Keratinocyte (primary cell): ENCODE data around the gene S100A11. TPM values are rescaled to one million over a fixed set of nuclear protein-coding genes. Genes with fewer than 3 reads are reported as not detected.
A peak's percentile ranks its signal among the peaks of the same experiment; 100 is the strongest.

Experiments
- DNase-seq: peaks from one replicate; pipeline ENCODE4 v3.0.0-alpha.2; 2011; ENCODE audit warnings: low read depth, missing footprints, low spot score
- FAIRE-seq: peaks from 2 replicates; lab custom pipeline; 2011; peaks lifted over from hg19 to GRCh38; lab: Jason Lieb, UNC
- H2AFZ ChIP-seq: 2 replicates; pipeline ENCODE4 v1.6.0; 2012; ENCODE audit warnings: low read length, control low read depth, inconsistent platforms; ENCODE audit not compliant: control insufficient read depth
- H3K27ac ChIP-seq: 2 replicates; pipeline ENCODE4 v1.5.1; 2011; ENCODE audit warnings: low read length; ENCODE audit not compliant: control insufficient read depth, insufficient read depth
- H3K27me3 ChIP-seq: 3 replicates; pipeline ENCODE4 v1.6.0; 2011; ENCODE audit warnings: low read length; ENCODE audit not compliant: control insufficient read depth, insufficient read depth; ENCODE audit errors: extremely low read depth
- H3K36me3 ChIP-seq, 2 experiments: 2 replicates in 1 of 2; 3 replicates in 1 of 2; pipeline ENCODE4 v1.5.1; 2011; ENCODE audit warnings: low read length in 2 of 2, mild to moderate bottlenecking in 1 of 2; ENCODE audit not compliant: control insufficient read depth in 2 of 2, insufficient read depth in 2 of 2; ENCODE audit errors: extremely low read depth in 1 of 2
- H3K4me1 ChIP-seq: 3 replicates; pipeline ENCODE4 v1.5.1; 2011; ENCODE audit warnings: low read length; ENCODE audit not compliant: control insufficient read depth, insufficient read depth; ENCODE audit errors: extremely low read depth
- H3K4me2 ChIP-seq: 3 replicates; pipeline ENCODE4 v1.6.0; 2011; ENCODE audit warnings: low read depth, low read length; ENCODE audit not compliant: control insufficient read depth, insufficient read depth; ENCODE audit errors: extremely low read depth
- H3K4me3 ChIP-seq, 3 experiments: fragments of 200-600 bp in 1 of 3; sonication (generic) in 1 of 3; 2 replicates in 2 of 3; 3 replicates in 1 of 3; pipeline ENCODE4 v1.5.1; 2011 to 2016; ENCODE audit warnings: low read length in 3 of 3, mild to moderate bottlenecking in 3 of 3, control low read depth in 2 of 3, inconsistent platforms in 1 of 3, low read depth in 1 of 3, mixed read lengths in 1 of 3, mixed run types in 1 of 3, moderate library complexity in 1 of 3; ENCODE audit not compliant: control insufficient read depth in 2 of 3, insufficient read depth in 2 of 3; ENCODE audit errors: extremely low read depth in 1 of 3
- H3K79me2 ChIP-seq: 2 replicates; pipeline ENCODE4 v1.6.0; 2012; ENCODE audit warnings: low read length; ENCODE audit not compliant: control insufficient read depth, insufficient read depth
- H3K9ac ChIP-seq: 3 replicates; pipeline ENCODE4 v1.6.0; 2011; ENCODE audit warnings: low read length; ENCODE audit not compliant: control insufficient read depth, insufficient read depth; ENCODE audit errors: extremely low read depth
- H3K9me1 ChIP-seq: 3 replicates; pipeline ENCODE4 v1.6.0; 2011; ENCODE audit warnings: low read length; ENCODE audit not compliant: control insufficient read depth, insufficient read depth; ENCODE audit errors: extremely low read depth
- H3K9me3 ChIP-seq: 2 replicates; pipeline ENCODE4 v1.5.1; 2012; ENCODE audit warnings: low read depth, low read length; ENCODE audit not compliant: control insufficient read depth
- H4K20me1 ChIP-seq: 3 replicates; pipeline ENCODE4 v1.6.0; 2011; ENCODE audit warnings: low read length; ENCODE audit not compliant: control insufficient read depth, insufficient read depth; ENCODE audit errors: extremely low read depth
- EZH2 ChIP-seq: IDR thresholded peaks from one replicate; pipeline ENCODE4 v1.6.1; 2012; ENCODE audit warnings: inconsistent platforms, mild to moderate bottlenecking, low read length, moderate library complexity
- dilution Hi-C: fragments of 300-500 bp; cut with MboI; formaldehyde crosslinking; loops from one replicate; pipeline ENCODE4 v1.7.0; 2020; ENCODE audit warnings: low sequenced_read_pairs; ENCODE audit not compliant: extremely low pct_ligation_motif_present
- polyA plus RNA-seq, 5 experiments: library from polyadenylated mRNA; depleted of rRNA in 3 of 5; stranded (reverse) in 3 of 5; stranded (forward) in 1 of 5; unstranded in 1 of 5; fragments of >200 nt; gene quantifications; 1 replicate in 1 of 5; 2 replicates in 3 of 5; 3 replicates in 1 of 5; pipeline versions ENCODE4 v1.2.1 to v1.2.3, GENCODE V29; 2011 to 2012; ENCODE audit warnings: missing spikeins in 2 of 5, low read depth in 1 of 5, low replicate concordance in 1 of 5
- TF ChIP-seq, protein P1 (sequence below), 3 experiments: IDR thresholded peaks in 1 of 3; conservative IDR thresholded peaks in 1 of 3; optimal IDR thresholded peaks in 1 of 3; 2 replicates in 2 of 3; 3 replicates in 1 of 3; pipeline versions ENCODE3 to v1.5.1; 2011; ENCODE audit warnings: low read length in 3 of 3, mild to moderate bottlenecking in 3 of 3, moderate library complexity in 2 of 3, control low read depth in 1 of 3, inconsistent platforms in 1 of 3; ENCODE audit not compliant: insufficient read depth in 2 of 3; ENCODE audit errors: extremely low read depth in 1 of 3

The S100A11 gene
- polyA plus RNA-seq, 1 donor (not counting 4 experiments of a cell fraction or from before 2014, with no cell fraction given) = 3,230 TPM

DNA sequence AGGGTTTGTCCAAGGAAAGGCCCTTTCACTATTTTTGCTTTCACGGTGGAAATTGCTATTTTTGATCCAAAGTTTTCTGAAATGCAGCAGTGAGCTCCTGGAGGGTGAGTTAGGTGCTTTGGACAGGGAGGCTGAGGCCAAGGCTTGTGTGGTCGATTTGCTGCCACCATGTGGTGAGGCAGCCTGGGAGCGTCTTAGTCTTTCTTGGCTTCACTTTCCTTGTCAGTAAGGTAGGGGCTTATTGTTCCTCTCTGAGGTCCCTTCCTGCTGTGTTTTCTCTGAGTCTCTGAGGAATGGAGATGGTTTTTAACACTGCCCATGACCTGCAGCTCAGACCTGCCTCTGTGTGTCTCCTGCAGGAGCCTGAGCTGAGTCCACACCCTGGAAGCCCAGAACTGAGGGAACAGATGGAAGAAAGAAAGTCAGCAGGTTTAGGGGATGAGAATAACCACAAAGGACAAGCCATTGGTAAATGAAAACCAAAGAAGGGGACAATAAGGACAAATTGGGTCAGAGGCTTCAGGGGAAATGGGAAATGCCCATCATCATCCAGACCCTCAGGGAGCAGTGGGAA lies 23.1 kb downstream of the S100A11 start:
- H4K20me1 ChIP-seq = no peaks in the 10 kb centered on the region
- H3K27ac ChIP-seq = no peak overlapping the region
- no peaks in the 10 kb centered on the region for H3K27me3 ChIP-seq
- H3K4me2 ChIP-seq = no peak overlapping the region
- peak overlapping the region; percentile 64 for H2AFZ ChIP-seq
- H3K9ac ChIP-seq = no peak overlapping the region
- no peaks in the 10 kb centered on the region for H3K79me2 ChIP-seq
- H3K4me1 ChIP-seq = peaks cover 19% of the 10 kb centered on the region
- H3K4me3 ChIP-seq = no peak overlapping the region
- no peaks in the 10 kb centered on the region for H3K9me3 ChIP-seq
- no peak for TF ChIP-seq EZH2
- TF ChIP-seq, protein P1, sequence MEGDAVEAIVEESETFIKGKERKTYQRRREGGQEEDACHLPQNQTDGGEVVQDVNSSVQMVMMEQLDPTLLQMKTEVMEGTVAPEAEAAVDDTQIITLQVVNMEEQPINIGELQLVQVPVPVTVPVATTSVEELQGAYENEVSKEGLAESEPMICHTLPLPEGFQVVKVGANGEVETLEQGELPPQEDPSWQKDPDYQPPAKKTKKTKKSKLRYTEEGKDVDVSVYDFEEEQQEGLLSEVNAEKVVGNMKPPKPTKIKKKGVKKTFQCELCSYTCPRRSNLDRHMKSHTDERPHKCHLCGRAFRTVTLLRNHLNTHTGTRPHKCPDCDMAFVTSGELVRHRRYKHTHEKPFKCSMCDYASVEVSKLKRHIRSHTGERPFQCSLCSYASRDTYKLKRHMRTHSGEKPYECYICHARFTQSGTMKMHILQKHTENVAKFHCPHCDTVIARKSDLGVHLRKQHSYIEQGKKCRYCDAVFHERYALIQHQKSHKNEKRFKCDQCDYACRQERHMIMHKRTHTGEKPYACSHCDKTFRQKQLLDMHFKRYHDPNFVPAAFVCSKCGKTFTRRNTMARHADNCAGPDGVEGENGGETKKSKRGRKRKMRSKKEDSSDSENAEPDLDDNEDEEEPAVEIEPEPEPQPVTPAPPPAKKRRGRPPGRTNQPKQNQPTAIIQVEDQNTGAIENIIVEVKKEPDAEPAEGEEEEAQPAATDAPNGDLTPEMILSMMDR (optimal IDR thresholded peaks at IDR 0.05 in 1 of 3, IDR thresholded peaks at IDR 0.05 in 1 of 3, conservative IDR thresholded peaks at IDR 0.05 in 1 of 3; ENCODE audit: extremely low read depth in 1 of 3, insufficient read depth in 2 of 3, low read length in 3 of 3) = peak; percentile 86 to 92 (median 89)
- dilution Hi-C loops = no loop called here
- no peaks in the 10 kb centered on the region for H3K9me1 ChIP-seq
- peaks cover 0 to 1% of the 10 kb centered on the region in 2 experiments for H3K36me3 ChIP-seq
- FAIRE-seq (peak; percentile 76), DNase-seq (no peak)

DNA sequence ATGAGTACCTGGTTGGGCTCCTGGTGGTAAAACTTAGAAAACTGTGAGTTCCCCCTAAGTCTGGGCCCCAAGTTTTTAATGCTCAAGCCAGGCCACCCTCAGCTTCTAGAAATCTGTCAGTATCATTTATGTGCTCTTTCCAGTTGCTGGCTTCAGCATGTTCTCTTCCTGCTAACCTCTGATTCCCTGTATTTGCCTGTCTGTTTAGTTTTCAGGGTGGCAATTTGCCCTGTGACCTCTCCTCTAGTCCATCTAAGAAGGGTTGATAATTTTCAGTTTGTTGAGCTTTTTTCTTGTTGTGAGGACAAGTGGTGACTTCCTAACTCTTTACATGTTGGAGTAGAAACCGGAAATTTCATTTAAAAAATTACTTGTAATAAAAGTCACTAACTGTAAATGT lies 27.1 kb downstream of the S100A11 start:
- H4K20me1 ChIP-seq = no peaks in the 10 kb centered on the region
- no peak for FAIRE-seq

More for the DNA sequence above, 27.1 kb downstream of the S100A11 start:
- TF ChIP-seq, protein P1 (optimal IDR thresholded peaks at IDR 0.05 in 1 of 3, IDR thresholded peaks at IDR 0.05 in 1 of 3, conservative IDR thresholded peaks at IDR 0.05 in 1 of 3; ENCODE audit: extremely low read depth in 1 of 3, insufficient read depth in 2 of 3, low read length in 3 of 3) = no peak
- TF ChIP-seq EZH2 = no peak
- Histone ChIP-seq H2AFZ (no peak overlapping the region), H3K4me1 (peaks cover 6% of the 10 kb centered on the region), H3K9me1 (no peaks in the 10 kb centered on the region), H3K27ac (no peak overlapping the region), H3K79me2 (no peaks in the 10 kb centered on the region), H3K9ac (no peak overlapping the region), H3K36me3 (peaks cover 0 to 1% of the 10 kb centered on the region in 2 experiments), H3K4me3 (no peak overlapping the region), H3K9me3 (no peaks in the 10 kb centered on the region), H3K27me3 (no peaks in the 10 kb centered on the region), H3K4me2 (no peak overlapping the region)
- no peak for DNase-seq
- dilution Hi-C loops = no loop called here
